GM13976 (cell line): ENCODE data around the gene ARRB1.

Source experiments
- DNase-seq: peaks from one replicate; pipeline ENCODE4 v3.0.0; 2012; ENCODE audit warnings: low spot score
- in situ Hi-C: fragments of 300-500 bp; cut with MboI; formaldehyde crosslinking; loops from one replicate; pipeline ENCODE4 v1.12.0; 2022; ENCODE audit warnings: low sequenced_read_pairs, mixed read lengths, inconsistent platforms; ENCODE audit not compliant: unreplicated experiment
- TF ChIP-seq, protein P1 (sequence below): IDR thresholded peaks from 2 replicates; pipeline ENCODE4 v1.5.1; 2012; ENCODE audit warnings: borderline replicate concordance, mild to moderate bottlenecking; ENCODE audit not compliant: insufficient read depth; ENCODE audit errors: extremely low read depth, missing control alignments, control extremely low read depth

The ARRB1 gene

DNA sequence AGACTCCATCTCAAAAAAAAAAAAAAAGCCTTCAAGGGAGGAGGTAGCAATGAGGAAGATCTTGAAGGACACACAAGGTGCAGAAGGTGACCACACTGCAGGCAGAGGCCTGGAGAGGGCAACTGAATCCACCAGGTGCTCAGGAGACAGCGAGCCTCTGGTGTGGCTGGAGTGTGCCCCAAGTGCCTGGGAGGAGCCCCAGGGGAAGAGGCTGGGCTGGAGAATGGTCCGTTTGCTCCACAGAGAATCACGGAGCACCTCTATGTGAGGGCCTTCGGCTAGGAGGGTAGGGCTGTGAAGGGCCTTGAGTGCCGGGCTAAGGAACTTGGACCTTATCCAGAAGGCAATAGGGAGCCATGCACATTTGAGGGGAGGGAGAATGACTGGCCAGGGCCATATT is 50.3 kb downstream of the ARRB1 start:
- in situ Hi-C loops, result no loop called here
- TF ChIP-seq, protein P1, sequence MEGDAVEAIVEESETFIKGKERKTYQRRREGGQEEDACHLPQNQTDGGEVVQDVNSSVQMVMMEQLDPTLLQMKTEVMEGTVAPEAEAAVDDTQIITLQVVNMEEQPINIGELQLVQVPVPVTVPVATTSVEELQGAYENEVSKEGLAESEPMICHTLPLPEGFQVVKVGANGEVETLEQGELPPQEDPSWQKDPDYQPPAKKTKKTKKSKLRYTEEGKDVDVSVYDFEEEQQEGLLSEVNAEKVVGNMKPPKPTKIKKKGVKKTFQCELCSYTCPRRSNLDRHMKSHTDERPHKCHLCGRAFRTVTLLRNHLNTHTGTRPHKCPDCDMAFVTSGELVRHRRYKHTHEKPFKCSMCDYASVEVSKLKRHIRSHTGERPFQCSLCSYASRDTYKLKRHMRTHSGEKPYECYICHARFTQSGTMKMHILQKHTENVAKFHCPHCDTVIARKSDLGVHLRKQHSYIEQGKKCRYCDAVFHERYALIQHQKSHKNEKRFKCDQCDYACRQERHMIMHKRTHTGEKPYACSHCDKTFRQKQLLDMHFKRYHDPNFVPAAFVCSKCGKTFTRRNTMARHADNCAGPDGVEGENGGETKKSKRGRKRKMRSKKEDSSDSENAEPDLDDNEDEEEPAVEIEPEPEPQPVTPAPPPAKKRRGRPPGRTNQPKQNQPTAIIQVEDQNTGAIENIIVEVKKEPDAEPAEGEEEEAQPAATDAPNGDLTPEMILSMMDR, result no peak
- DNase-seq, result no peak

DNA sequence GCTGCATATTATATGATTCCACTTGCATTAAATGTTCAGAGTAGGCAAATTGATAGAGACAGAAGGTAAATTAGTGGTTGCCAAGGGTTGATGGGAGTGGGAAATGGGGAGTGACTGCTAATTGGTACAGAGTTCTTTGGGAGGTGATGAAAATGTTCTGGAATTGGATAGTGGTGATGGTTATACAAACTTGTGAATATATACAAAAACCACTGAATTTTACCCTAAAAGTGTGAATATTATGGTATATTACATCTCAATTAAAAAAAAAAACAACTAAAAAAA is 52.5 kb downstream of the ARRB1 start:
- TF ChIP-seq, protein P1, result no peak

DNA sequence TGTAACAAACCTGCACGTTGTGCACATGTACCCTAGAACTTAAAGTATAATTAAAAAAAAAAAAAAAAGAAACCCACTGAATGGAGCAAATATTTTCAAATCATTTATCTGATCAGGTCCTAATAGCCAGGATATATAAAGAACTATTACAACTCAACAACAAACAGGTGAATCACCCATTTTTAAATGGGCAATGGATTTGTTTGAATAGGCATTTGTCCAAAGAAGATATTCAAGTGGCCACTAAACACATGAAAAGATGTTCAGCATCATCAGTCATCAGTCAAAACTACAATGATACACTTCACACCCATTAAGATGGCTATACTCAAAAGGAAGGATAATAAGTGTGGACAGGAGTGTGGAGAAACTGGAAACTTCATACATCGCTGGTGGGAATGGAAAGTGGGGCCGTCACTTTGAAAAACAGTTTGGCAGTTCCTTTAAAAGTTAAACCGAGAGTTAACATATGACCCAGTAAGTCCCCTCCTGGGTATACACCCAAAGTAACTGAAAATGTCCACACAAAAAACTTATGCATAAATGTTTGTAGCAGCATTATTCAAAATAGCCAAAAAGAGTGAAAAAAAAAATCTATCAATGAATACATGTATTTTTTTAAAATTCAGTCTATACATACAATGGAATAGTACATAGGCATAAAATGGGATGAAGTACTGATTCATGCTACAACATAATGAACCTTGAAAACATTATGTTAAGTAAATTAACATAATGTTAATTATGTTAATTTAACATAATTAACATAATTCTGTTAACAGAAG is 53.1 kb downstream of the ARRB1 start:
- TF ChIP-seq, protein P1, result no peak
- DNase-seq, result no peak
- in situ Hi-C loops, result no loop called here

More for the DNA sequence above, 52.5 kb downstream of the ARRB1 start:
- no peak for DNase-seq
- in situ Hi-C loops, result no loop called here

DNA sequence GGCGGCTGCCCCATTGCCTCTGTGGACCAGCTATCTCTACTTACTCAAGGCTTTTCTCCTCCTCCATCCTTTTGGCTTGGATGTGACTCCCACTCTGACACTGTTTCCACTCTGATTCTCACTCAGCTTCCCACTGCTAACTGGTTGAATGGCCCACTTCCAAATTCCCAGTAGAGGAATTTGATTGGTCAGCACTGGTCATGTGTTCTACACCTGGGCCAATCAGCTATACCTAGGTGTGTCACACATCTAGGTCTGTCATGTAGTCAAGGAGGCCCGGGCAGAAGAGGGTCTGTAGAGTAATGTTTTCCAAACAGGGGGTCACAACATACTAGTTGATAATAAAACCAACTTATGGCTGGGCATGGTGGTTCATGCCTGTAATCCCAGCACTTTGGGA is 57.6 kb downstream of the ARRB1 start:
- in situ Hi-C loops, result no loop called here
- TF ChIP-seq, protein P1, result no peak
- DNase-seq, result no peak

DNA sequence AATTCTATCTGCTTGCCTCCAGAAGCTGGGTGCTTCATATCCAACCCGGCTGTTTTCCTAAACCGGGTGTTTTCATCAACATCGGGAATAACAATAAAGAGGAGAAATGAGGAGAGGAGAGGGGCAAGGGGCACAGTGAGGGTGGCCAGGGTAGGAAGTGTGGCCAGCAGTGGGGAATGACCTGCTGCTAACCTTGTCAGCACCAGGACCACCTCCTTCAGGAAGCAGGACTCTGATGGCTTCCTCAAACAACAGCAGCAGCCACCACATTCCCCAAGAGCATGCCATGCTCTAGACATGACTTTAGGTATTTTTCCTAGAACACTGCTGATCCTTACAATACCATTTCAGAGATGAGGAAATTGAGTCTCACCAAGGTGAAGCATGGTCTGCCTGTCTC is 58.5 kb downstream of the ARRB1 start:
- in situ Hi-C loops, result no loop called here
- TF ChIP-seq, protein P1, result no peak
- DNase-seq, result no peak

DNA sequence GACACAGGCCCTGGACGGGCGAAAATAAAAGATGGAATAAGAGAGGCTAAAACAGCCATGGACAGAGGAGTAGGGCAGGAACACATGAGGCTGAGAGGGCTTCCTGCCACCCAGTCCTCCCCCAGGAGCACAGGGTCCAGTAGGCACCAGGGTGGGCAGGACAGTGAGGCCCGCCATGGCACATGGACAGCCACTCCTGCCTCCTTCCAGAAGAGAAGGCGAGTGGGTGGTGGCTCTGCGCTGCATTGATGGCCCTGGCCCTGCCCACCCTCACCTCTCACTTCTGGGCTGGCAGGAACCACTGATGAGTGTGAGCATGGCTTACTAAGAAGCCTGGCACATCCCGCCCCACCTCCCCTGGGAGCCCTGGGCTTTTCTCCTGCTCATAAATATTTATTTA is 59.7 kb downstream of the ARRB1 start:
- no peak for DNase-seq
- in situ Hi-C loops, result no loop called here
- TF ChIP-seq, protein P1, result no peak
